H1 (cell line): ENCODE measurements around the gene IGLL5. TPM values are rescaled to one million over a fixed set of nuclear protein-coding genes. Genes with fewer than 3 reads are reported as not detected.

Experiments
- CTCF ChIA-PET: fragments of 300-600 bp; sonication (Branson Sonifier 250); formaldehyde crosslinking; loops from one replicate; lab custom pipeline; 2021; ENCODE audit not compliant: partially characterized antibody; lab: Charles Lee
- POLR2A ChIA-PET: fragments of 300-600 bp; sonication (Branson Sonifier 250); formaldehyde crosslinking; loops from one replicate; lab custom pipeline; 2021; ENCODE audit warnings: inconsistent platforms; ENCODE audit not compliant: partially characterized antibody; lab: Charles Lee
- DNase-seq, 2 experiments: peaks; one replicate each; pipeline versions ENCODE4 v3.0.0 to v3.0.0-alpha.2; 2010 to 2022; ENCODE audit warnings: low spot score in 2 of 2, low read depth in 1 of 2, mixed read lengths in 1 of 2
- FAIRE-seq: peaks from 2 replicates; lab custom pipeline; 2011; peaks lifted over from hg19 to GRCh38; lab: Jason Lieb, UNC
- H2AFZ ChIP-seq: 2 replicates; pipeline ENCODE4 v1.8.1; 2012; ENCODE audit warnings: low read length, inconsistent platforms
- H2AK5ac ChIP-seq: 2 replicates; pipeline ENCODE4 v1.6.1; 2013; ENCODE audit warnings: low read depth, low read length
- H2BK120ac ChIP-seq: replicated peaks from 2 replicates; pipeline ENCODE3; 2013; ENCODE audit warnings: low read depth, low read length, inconsistent platforms
- H2BK12ac ChIP-seq: 2 replicates; pipeline ENCODE4 v1.6.1; 2013; ENCODE audit warnings: low read depth, low read length
- H2BK15ac ChIP-seq: 2 replicates; pipeline ENCODE4 v1.6.1; 2013; ENCODE audit warnings: low read length
- H2BK20ac ChIP-seq: 2 replicates; pipeline ENCODE4 v1.6.1; 2013; ENCODE audit warnings: low read length
- H2BK5ac ChIP-seq: 2 replicates; pipeline ENCODE4 v1.6.1; 2013; ENCODE audit warnings: low read depth, low read length
- H3K14ac ChIP-seq: 2 replicates; pipeline ENCODE4 v1.6.1; 2013; ENCODE audit warnings: inconsistent platforms; ENCODE audit not compliant: insufficient read length
- H3K18ac ChIP-seq: 2 replicates; pipeline ENCODE4 v1.6.1; 2013; ENCODE audit warnings: low read length; ENCODE audit errors: extremely low read depth
- H3K23ac ChIP-seq: 2 replicates; pipeline ENCODE4 v1.6.1; 2013; ENCODE audit warnings: inconsistent platforms; ENCODE audit not compliant: insufficient read length
- H3K23me2 ChIP-seq: 2 replicates; pipeline ENCODE4 v1.6.1; 2013; ENCODE audit warnings: low read depth, low read length
- H3K27ac ChIP-seq: 2 replicates; pipeline ENCODE4 v1.6.1; 2011; ENCODE audit warnings: low read depth, low read length, inconsistent platforms
- H3K27me3 ChIP-seq, 4 experiments: replicated peaks in 1 of 4; 1 replicate in 1 of 4; 2 replicates in 3 of 4; pipeline versions ENCODE4 v1.6.1 to v1.8.1; 2011 to 2013; ENCODE audit warnings: low read length in 3 of 4, mild to moderate bottlenecking in 3 of 4, inconsistent platforms in 2 of 4, mixed read lengths in 2 of 4, moderate library complexity in 1 of 4; ENCODE audit not compliant: control insufficient read depth in 3 of 4, insufficient read depth in 3 of 4; ENCODE audit errors: extremely low read depth in 1 of 4
- H3K36me3 ChIP-seq, 4 experiments: 2 replicates each; pipeline versions ENCODE4 v1.6.1 to v1.8.1; 2011 to 2013; ENCODE audit warnings: mild to moderate bottlenecking in 4 of 4, low read length in 3 of 4, moderate library complexity in 2 of 4, control low read depth in 1 of 4, inconsistent platforms in 1 of 4; ENCODE audit not compliant: insufficient read depth in 4 of 4, control insufficient read depth in 2 of 4
- H3K4ac ChIP-seq: replicated peaks from 2 replicates; pipeline ENCODE3; 2013; ENCODE audit warnings: low read length, low read depth, mixed read lengths, inconsistent platforms; ENCODE audit not compliant: insufficient read length
- H3K4me1 ChIP-seq, 4 experiments: replicated peaks in 1 of 4; 1 replicate in 1 of 4; 2 replicates in 3 of 4; pipeline versions ENCODE4 v1.6.1 to v1.8.1; 2011 to 2013; ENCODE audit warnings: low read length in 3 of 4, inconsistent platforms in 2 of 4, mixed read lengths in 1 of 4; ENCODE audit not compliant: insufficient read depth in 4 of 4, control insufficient read depth in 3 of 4
- H3K4me2 ChIP-seq, 2 experiments: 2 replicates each; pipeline versions ENCODE4 v1.6.1 to v1.8.1; 2011 to 2013; ENCODE audit warnings: low read depth in 2 of 2, low read length in 2 of 2, control low read depth in 1 of 2, inconsistent platforms in 1 of 2, mild to moderate bottlenecking in 1 of 2; ENCODE audit not compliant: insufficient read depth in 1 of 2
- H3K4me3 ChIP-seq, 4 experiments: fragments of 200-600, 300-600 bp in 1 of 4; sonication (generic), shearing (Covaris generic), sonication (Bioruptor Twin) in 1 of 4; 2 replicates each; pipeline versions ENCODE4 v1.5.1 to v1.8.1; 2011 to 2016; ENCODE audit warnings: low read length in 4 of 4, low read depth in 3 of 4, control low read depth in 2 of 4, inconsistent platforms in 2 of 4, mild to moderate bottlenecking in 2 of 4, mixed read lengths in 1 of 4, moderate library complexity in 1 of 4; ENCODE audit not compliant: insufficient read depth in 2 of 4; ENCODE audit errors: extremely low read depth in 1 of 4
- H3K56ac ChIP-seq: replicated peaks from 2 replicates; pipeline ENCODE3; 2013; ENCODE audit warnings: low read depth, mild to moderate bottlenecking, mixed read lengths, low read length, inconsistent platforms; ENCODE audit not compliant: insufficient read length
- H3K79me1 ChIP-seq: 2 replicates; pipeline ENCODE4 v1.6.1; 2013; ENCODE audit warnings: low read depth, low read length, control low read depth
- H3K79me2 ChIP-seq, 2 experiments: 2 replicates each; pipeline versions ENCODE4 v1.6.1 to v1.8.1; 2012 to 2013; ENCODE audit warnings: low read length in 2 of 2, mild to moderate bottlenecking in 2 of 2, inconsistent platforms in 1 of 2; ENCODE audit not compliant: insufficient read depth in 2 of 2, control insufficient read depth in 1 of 2
- H3K9ac ChIP-seq, 4 experiments: replicated peaks in 1 of 4; 1 replicate in 1 of 4; 2 replicates in 3 of 4; pipeline versions ENCODE4 v1.6.1 to v1.8.1; 2011 to 2013; ENCODE audit warnings: low read depth in 3 of 4, low read length in 3 of 4, control low read depth in 2 of 4, mild to moderate bottlenecking in 2 of 4, moderate library complexity in 2 of 4, inconsistent platforms in 1 of 4; ENCODE audit errors: extremely low read depth in 1 of 4
- H3K9me3 ChIP-seq, 2 experiments: 2 replicates each; pipeline versions ENCODE4 v1.6.1 to v1.8.1; 2012 to 2013; ENCODE audit warnings: mild to moderate bottlenecking in 2 of 2, moderate library complexity in 2 of 2, control low read depth in 1 of 2, inconsistent platforms in 1 of 2, low read depth in 1 of 2, low read length in 1 of 2, mixed read lengths in 1 of 2; ENCODE audit not compliant: insufficient read depth in 2 of 2
- H4K20me1 ChIP-seq, 2 experiments: replicated peaks in 1 of 2; 2 replicates each; pipeline versions ENCODE3 to v1.8.1; 2011 to 2013; ENCODE audit warnings: inconsistent platforms in 2 of 2, low read length in 2 of 2, mild to moderate bottlenecking in 1 of 2; ENCODE audit not compliant: insufficient read depth in 2 of 2, control insufficient read depth in 1 of 2
- H4K5ac ChIP-seq: 2 replicates; pipeline ENCODE4 v1.6.1; 2013; ENCODE audit warnings: low read length, low read depth, mixed read lengths, inconsistent platforms; ENCODE audit not compliant: insufficient read length
- H4K8ac ChIP-seq: 2 replicates; pipeline ENCODE4 v1.8.0; 2013; ENCODE audit warnings: mild to moderate bottlenecking, moderate library complexity, low read length, inconsistent platforms; ENCODE audit not compliant: insufficient read depth; ENCODE audit errors: extremely low read depth
- H4K91ac ChIP-seq: replicated peaks from 2 replicates; pipeline ENCODE3; 2013; ENCODE audit warnings: low read length, mixed read lengths, inconsistent platforms; ENCODE audit not compliant: insufficient read length
- TAF1 ChIP-seq: IDR thresholded peaks from 2 replicates; pipeline ENCODE4 v1.6.1; 2011; ENCODE audit warnings: mild to moderate bottlenecking, low read depth, low read length
- TAF7 ChIP-seq: optimal IDR thresholded peaks from 2 replicates; pipeline ENCODE3; 2011; ENCODE audit warnings: low read depth, mild to moderate bottlenecking, inconsistent platforms, low read length, moderate library complexity, borderline replicate concordance
- WGBS, 2 experiments: shearing (Covaris generic) in 1 of 2; methylation state at CpG; one replicate each; pipeline versions ENCODE4 v1.1.6 to v1.1.7; 2013 to 2015; ENCODE audit warnings: low lambda C conversion rate in 2 of 2, mixed read lengths in 2 of 2, inconsistent platforms in 1 of 2, low coverage in 1 of 2, missing lambda C conversion rate in 1 of 2; ENCODE audit not compliant: insufficient replicate concordance in 2 of 2, insufficient coverage in 1 of 2, insufficient read length in 1 of 2; ENCODE audit errors: extremely low coverage in 1 of 2, missing lambda C conversion rate in 1 of 2; 5-methylcytosine and 5-hydroxymethylcytosine counted together
- polyA plus RNA-seq, 7 experiments: library from polyadenylated mRNA; depleted of rRNA in 3 of 7; stranded (reverse) in 5 of 7; unstranded in 2 of 7; fragments of >200 nt in 5 of 7; fragments of 200-250 nt in 2 of 7; gene quantifications; 1 replicate in 5 of 7; 2 replicates in 1 of 7; 4 replicates in 1 of 7; pipeline versions ENCODE4 v1.2.1 to v1.2.3, GENCODE V29; 2011 to 2013; ENCODE audit warnings: missing spikeins in 2 of 7, mixed read lengths in 2 of 7
- total RNA-seq: library from RNA; stranded (reverse); fragmentation: NEBNext Ultra II Directional; extraction: Animal tissue kit (Norgen Biotek cat#: 25700); gene quantifications from 2 replicates; pipeline ENCODE4 v1.2.1, GENCODE V29; 2021

IGLL5 gene
- total and polyA plus RNA-seq, 2 of the 8 experiments (the other 6 are each of a cell fraction or from before 2014, with no cell fraction given), result not detected

GRCh38 chr22:22908941-22909604 lies 21.5 kb downstream of the IGLL5 start:
- no peak overlapping the region for H2AFZ ChIP-seq
- no peak overlapping the region for H4K91ac ChIP-seq
- H3K56ac ChIP-seq, result no peak overlapping the region
- no peak overlapping the region for H2BK5ac ChIP-seq
- no peak overlapping the region for H3K4ac ChIP-seq
- peaks cover 33 to 67% of the 10 kb centered on the region in 2 experiments for H3K9me3 ChIP-seq
- TF ChIP-seq TAF1 (no peak), TAF7 (no peak)
- TF ChIP-seq, all 59 proteins: peak for 0
- Histone ChIP-seq H3K23me2 (no peaks in the 10 kb centered on the region), H2BK15ac (no peak overlapping the region), H3K4me3 (no peak overlapping the region), H3K9ac (no peak overlapping the region), H2AK5ac (no peak overlapping the region), H3K27ac (no peak overlapping the region), H3K79me2 (no peaks in the 10 kb centered on the region), H4K20me1 (no peaks in the 10 kb centered on the region), H3K36me3 (no peaks in the 10 kb centered on the region), H2BK12ac (no peak overlapping the region), H3K27me3 (peaks cover 14 to 36% (median 26%) of the 10 kb centered on the region in 4 experiments; a peak in 5 of 7 replicates), H4K8ac (no peak overlapping the region), H2BK20ac (no peak overlapping the region), H3K23ac (no peak overlapping the region), H3K4me2 (no peak overlapping the region), H3K4me1 (no peaks in the 10 kb centered on the region), H4K5ac (no peak overlapping the region), H3K18ac (no peak overlapping the region), H3K14ac (no peak overlapping the region), H2BK120ac (no peak overlapping the region), H3K79me1 (no peaks in the 10 kb centered on the region)
- 66% methylated on average over 6 of the region's 6 CpGs; no CpG with 5 or more reads in 1 of the 2 experiments for WGBS, 2 experiments
- DNase-seq, result no peak
- ChIA-PET POLR2A (no interaction called here), CTCF (interaction anchor here (0.6 kb wide), 1 partner anchor 103 kb away, joined by 3 read pairs; no protein-coding TSS in a partner anchor)
- FAIRE-seq, result no peak
